ENCODE measurements around the gene FAM210B. TPM values are rescaled to one million over a fixed set of nuclear protein-coding genes. Genes with fewer than 3 reads are reported as not detected.
"Not testable (repeated sequence)": the region's sequence is repeated elsewhere in the genome, so short reads cannot be mapped to it uniquely, and the experiment has no call there.

The FAM210B gene
- total RNA-seq, 2 donors from 2014 or later: 66.5 to 159 TPM

DNA sequence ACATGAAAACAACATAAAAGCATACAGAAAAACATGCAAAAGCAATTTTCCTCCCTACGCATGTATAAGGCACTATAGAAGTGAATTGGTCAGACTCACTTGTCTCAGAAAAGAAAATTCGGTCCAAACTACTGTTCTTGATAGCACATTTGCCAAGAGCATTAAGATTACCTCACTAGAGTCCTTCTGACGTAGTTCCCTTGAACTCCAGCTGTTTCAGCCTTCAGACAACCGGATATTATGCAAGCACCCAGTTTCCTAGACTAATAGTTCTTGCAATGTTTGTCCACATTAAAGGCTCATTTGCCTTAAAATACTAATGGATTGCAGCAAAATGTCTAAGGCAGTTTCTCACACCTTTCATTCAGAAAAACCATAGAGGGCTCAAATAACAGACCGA, 50.7 kb downstream of the FAM210B start:
- TF ChIP-seq POLR2AphosphoS5 (IDR thresholded peaks at IDR 0.05) (no peak), CTCF (IDR thresholded peaks at IDR 0.05) (no peak), POLR2A (IDR thresholded peaks at IDR 0.05) (no peak)
- H3K27ac ChIP-seq: no peak overlapping the region
- no peak for DNase-seq (ENCODE audit: low spot score)
- no peaks in the 10 kb centered on the region for H3K9me3 ChIP-seq
- no peaks in the 10 kb centered on the region for H3K4me1 ChIP-seq (replicated peaks)
- WGBS: 81% methylated on average over 5 of the region's 5 CpGs
- H3K4me3 ChIP-seq: no peak overlapping the region
- intact Hi-C loops (cut with DNase I): no loop called here
- no peaks in the 10 kb centered on the region for H3K27me3 ChIP-seq (replicated peaks; ENCODE audit: insufficient read depth)
- no peaks in the 10 kb centered on the region for H3K36me3 ChIP-seq

GRCh38 chr20:56409956-56410355, 51.2 kb downstream of the FAM210B start:
- no peak for DNase-seq (ENCODE audit: low spot score)
- no peaks in the 10 kb centered on the region for H3K27me3 ChIP-seq (replicated peaks; ENCODE audit: insufficient read depth)
- no peaks in the 10 kb centered on the region for H3K36me3 ChIP-seq
- no peaks in the 10 kb centered on the region for H3K9me3 ChIP-seq
- no peak overlapping the region for H3K27ac ChIP-seq
- no peaks in the 10 kb centered on the region for H3K4me1 ChIP-seq (replicated peaks)
- H3K4me3 ChIP-seq: no peak overlapping the region
- TF ChIP-seq CTCF (IDR thresholded peaks at IDR 0.05) (no peak), POLR2A (IDR thresholded peaks at IDR 0.05) (no peak), POLR2AphosphoS5 (IDR thresholded peaks at IDR 0.05) (no peak)
- intact Hi-C loops (cut with DNase I): no loop called here
- WGBS: 80% methylated on average over 1 of the region's 1 CpG

DNA sequence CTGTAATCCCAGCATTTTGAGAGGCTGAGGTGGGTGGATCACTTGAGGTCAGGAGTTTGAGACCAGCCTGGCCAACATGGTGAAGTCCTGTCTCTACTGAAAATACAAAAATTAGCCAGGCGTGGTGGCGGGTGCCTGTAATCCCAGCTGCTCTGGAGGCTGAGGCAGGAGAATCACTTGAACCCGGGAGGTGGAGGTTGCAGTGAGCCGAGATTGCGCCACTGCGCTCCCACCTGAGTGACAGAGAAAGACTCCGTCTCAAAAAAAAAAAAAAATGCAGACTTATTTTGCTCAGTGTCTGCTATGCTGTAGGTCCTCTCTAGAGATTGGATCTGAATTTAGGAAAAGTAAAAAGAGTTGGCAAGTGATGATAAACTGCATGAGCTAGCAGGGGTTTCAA, 52.5 kb downstream of the FAM210B start:
- H3K27me3 ChIP-seq (replicated peaks; ENCODE audit: insufficient read depth); DNase-seq (ENCODE audit: low spot score); H3K9me3 ChIP-seq; H3K36me3 ChIP-seq; H3K4me1 ChIP-seq (replicated peaks); H3K27ac ChIP-seq; intact Hi-C loops (cut with DNase I); H3K4me3 ChIP-seq: not testable (repeated sequence)
- WGBS: 89% methylated on average over 7 of the region's 7 CpGs

DNA sequence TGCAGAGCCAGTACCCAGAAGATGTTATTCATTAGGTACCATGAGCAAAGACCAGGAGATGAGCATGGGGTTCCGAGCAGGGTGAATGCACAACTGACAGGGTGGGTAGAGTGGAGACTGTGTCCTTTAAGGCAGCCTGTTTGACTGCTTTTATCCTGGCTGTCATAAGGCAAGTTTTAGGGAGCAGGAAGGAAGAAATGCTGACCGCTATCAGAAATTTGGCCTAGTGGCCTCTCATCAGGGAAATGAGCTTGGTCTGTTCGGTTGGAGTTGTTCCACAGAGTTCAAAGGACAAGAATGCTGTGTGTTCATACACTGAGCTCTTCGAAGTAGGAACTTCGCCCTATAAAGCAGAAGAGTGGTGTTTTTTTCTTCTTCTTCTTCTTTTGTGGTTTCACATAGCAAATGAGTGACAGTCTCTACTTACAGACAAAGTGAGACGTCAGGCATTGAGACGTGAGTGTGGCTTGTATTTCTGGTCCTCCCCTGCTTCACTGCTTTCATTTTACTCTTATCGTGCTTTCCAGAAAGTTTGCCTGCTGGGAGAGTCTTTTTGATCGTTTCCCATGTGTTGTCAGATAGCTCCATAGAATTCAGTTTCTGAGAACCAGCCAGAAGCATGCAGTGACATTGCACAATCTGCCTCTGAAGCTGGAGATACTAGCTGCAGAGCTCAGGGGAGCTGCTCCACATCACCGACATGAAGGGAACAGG, 53.1 kb downstream of the FAM210B start, which contains the start of gene CASS4:
TSS of gene CASS4 (plus strand) at position 502 of the 714 bp plus-strand sequence. CDS start at position 701, 199 bp downstream.
- no peaks in the 10 kb centered on the region for H3K9me3 ChIP-seq
- H3K4me3 ChIP-seq: no peak within 1 kb of the TSS
- intact Hi-C loops (cut with DNase I): no loop called here
- H3K4me1 ChIP-seq (replicated peaks): no peaks in the 10 kb centered on the region
- no peak within 1 kb of the TSS for H3K27ac ChIP-seq
- no peak for TF ChIP-seq CTCF (IDR thresholded peaks at IDR 0.05)
- TF ChIP-seq POLR2A (IDR thresholded peaks at IDR 0.05): no peak
- DNase-seq (ENCODE audit: low spot score): no peak
- H3K27me3 ChIP-seq (replicated peaks; ENCODE audit: insufficient read depth): no peaks in the 10 kb centered on the region
- no peaks in the 10 kb centered on the region for H3K36me3 ChIP-seq
- WGBS: 70% methylated on average over 10 of the region's 10 CpGs

DNA sequence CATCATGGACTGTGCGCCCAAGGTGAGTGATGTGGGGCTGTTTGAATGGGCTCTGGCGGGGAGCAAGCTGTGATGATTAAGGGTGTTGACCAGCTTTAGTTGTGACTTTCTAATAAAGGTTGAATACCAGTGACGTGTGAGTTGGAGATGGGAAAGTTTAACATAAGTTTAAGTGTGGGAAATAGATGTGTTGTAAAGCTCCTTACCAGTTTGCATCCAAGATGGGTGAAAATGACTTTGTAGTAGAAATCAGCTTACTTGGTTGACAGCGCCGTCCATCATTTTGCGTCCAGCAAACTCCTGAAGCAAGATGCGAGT, 53.7 kb downstream of the FAM210B start:
- no peaks in the 10 kb centered on the region for H3K27me3 ChIP-seq (replicated peaks; ENCODE audit: insufficient read depth)
- no peak for DNase-seq (ENCODE audit: low spot score)
- TF ChIP-seq POLR2AphosphoS5 (IDR thresholded peaks at IDR 0.05) (no peak), CTCF (IDR thresholded peaks at IDR 0.05) (no peak), POLR2A (IDR thresholded peaks at IDR 0.05) (no peak)
- no peaks in the 10 kb centered on the region for H3K9me3 ChIP-seq
- no peak overlapping the region for H3K4me3 ChIP-seq
- H3K4me1 ChIP-seq (replicated peaks): no peaks in the 10 kb centered on the region
- no peak overlapping the region for H3K27ac ChIP-seq
- intact Hi-C loops (cut with DNase I): no loop called here
- WGBS: 89% methylated on average over 7 of the region's 7 CpGs
- no peaks in the 10 kb centered on the region for H3K36me3 ChIP-seq
